ENCODE measurements around the gene CRYBG2. TPM values are rescaled to one million over a fixed set of nuclear protein-coding genes. Genes with fewer than 3 reads are reported as not detected.
"Not testable (repeated sequence)": the region's sequence is repeated elsewhere in the genome, so short reads cannot be mapped to it uniquely, and the experiment has no call there.

The CRYBG2 gene
- total RNA-seq, 1 donor from 2014 or later: 15.4 TPM

GRCh38 chr1:26350343-26350700 is 3.6 kb downstream of the CRYBG2 start:
- DNase-seq: no peak

GRCh38 chr1:26349877-26350244 is 4.1 kb downstream of the CRYBG2 start:
- DNase-seq: no peak

GRCh38 chr1:26349188-26349876 is 4.6 kb downstream of the CRYBG2 start:
- DNase-seq: no peak

- no peak for DNase-seq
Measured at GRCh38 chr1:26346274-26347033, 7.5 kb downstream of the CRYBG2 start.

- DNase-seq: no peak
Measured at GRCh38 chr1:26345718-26346117, 8.2 kb downstream of the CRYBG2 start.

- DNase-seq: no peak
Measured at GRCh38 chr1:26344147-26344920, 9.6 kb downstream of the CRYBG2 start.

GRCh38 chr1:26340047-26340481 is 13.9 kb downstream of the CRYBG2 start:
- no peak for DNase-seq

- DNase-seq: no peak
Measured at GRCh38 chr1:26338670-26339069, 15.3 kb downstream of the CRYBG2 start.

GRCh38 chr1:26337625-26338024 is 16.3 kb downstream of the CRYBG2 start:
- no peak for DNase-seq

- DNase-seq: no peak
Measured at GRCh38 chr1:26337206-26337535, 16.8 kb downstream of the CRYBG2 start.

GRCh38 chr1:26336477-26337205 is 17.3 kb downstream of the CRYBG2 start:
- no peak for DNase-seq

GRCh38 chr1:26335774-26336476 is 18.0 kb downstream of the CRYBG2 start:
- no peak for DNase-seq

- DNase-seq: not testable (repeated sequence)
Measured at GRCh38 chr1:26333312-26333711, 20.6 kb downstream of the CRYBG2 start.

- no peak for DNase-seq
Measured at GRCh38 chr1:26330276-26330675, 23.7 kb downstream of the CRYBG2 start.

- not testable (repeated sequence) for DNase-seq
Measured at GRCh38 chr1:26329380-26329779, 24.6 kb downstream of the CRYBG2 start.

- no peak for DNase-seq
Measured at GRCh38 chr1:26328597-26328996, 25.3 kb downstream of the CRYBG2 start.

- no peak for DNase-seq
Measured at GRCh38 chr1:26327956-26328362, 26.0 kb downstream of the CRYBG2 start.

GRCh38 chr1:26324550-26324949 is 29.4 kb downstream of the CRYBG2 start:
- DNase-seq: no peak

- DNase-seq: no peak
Measured at GRCh38 chr1:26323382-26323781, 30.5 kb downstream of the CRYBG2 start.

GRCh38 chr1:26322042-26322331 is 31.9 kb downstream of the CRYBG2 start:
- DNase-seq: no peak

GRCh38 chr1:26321315-26322041 is 32.5 kb downstream of the CRYBG2 start:
- peak; percentile 83 for DNase-seq

Measured in skin of body (tissue), 2 donors.